AG08395 (cell line): ENCODE data around the gene SARNP.
A peak's percentile ranks its signal among the peaks of the same experiment; 100 is the strongest.
"Not testable (repeated sequence)": the region's sequence is repeated elsewhere in the genome, so short reads cannot be mapped to it uniquely, and the experiment has no call there.

Source experiments
- DNase-seq: peaks from one replicate; pipeline ENCODE4 v3.0.0; 2012; ENCODE audit warnings: mixed read lengths, low spot score

Gene SARNP

GRCh38 chr12:55797068-55797467 is 20.5 kb downstream of the SARNP start:
- DNase-seq: peak; percentile 57

GRCh38 chr12:55795950-55796349 is 21.6 kb downstream of the SARNP start:
- no peak for DNase-seq

GRCh38 chr12:55789893-55790292 is 27.6 kb downstream of the SARNP start:
- no peak for DNase-seq

GRCh38 chr12:55789171-55789570 is 28.4 kb downstream of the SARNP start:
- DNase-seq: no peak

- no peak for DNase-seq
Measured at GRCh38 chr12:55788546-55788945, 29.0 kb downstream of the SARNP start.

- DNase-seq: no peak
Measured at GRCh38 chr12:55780685-55781084, 36.8 kb downstream of the SARNP start.

GRCh38 chr12:55777856-55778255 is 39.7 kb downstream of the SARNP start:
- no peak for DNase-seq

- DNase-seq: no peak
Measured at GRCh38 chr12:55771736-55772135, 45.8 kb downstream of the SARNP start.

- DNase-seq: no peak
Measured at GRCh38 chr12:55767156-55767555, 50.4 kb downstream of the SARNP start.

GRCh38 chr12:55765736-55766290 is 51.7 kb downstream of the SARNP start:
- DNase-seq: no peak

- DNase-seq: no peak
Measured at GRCh38 chr12:55762646-55763045, 54.9 kb downstream of the SARNP start.

GRCh38 chr12:55760663-55761062 is 56.9 kb downstream of the SARNP start:
- DNase-seq: no peak

GRCh38 chr12:55758575-55758974 is 58.9 kb downstream of the SARNP start:
- DNase-seq: not testable (repeated sequence)

- no peak for DNase-seq
Measured at GRCh38 chr12:55757701-55758100, 59.8 kb downstream of the SARNP start.

- DNase-seq: no peak
Measured at GRCh38 chr12:55755246-55755645, 62.3 kb downstream of the SARNP start.

GRCh38 chr12:55748230-55748993 is 69.1 kb downstream of the SARNP start:
- no peak for DNase-seq

GRCh38 chr12:55746913-55747231 is 70.7 kb downstream of the SARNP start:
- no peak for DNase-seq

GRCh38 chr12:55746174-55746912 is 71.2 kb downstream of the SARNP start:
- peak; percentile 17 for DNase-seq

GRCh38 chr12:55745361-55746173 is 72.0 kb downstream of the SARNP start:
- DNase-seq: no peak

GRCh38 chr12:55744340-55745030 is 73.0 kb downstream of the SARNP start:
- no peak for DNase-seq

GRCh38 chr12:55743406-55744339 is 73.9 kb downstream of the SARNP start:
- peak; percentile 62 for DNase-seq
